Dermis blood vessel endothelial cell (primary cell): ENCODE results near the gene MROH8. TPM values are rescaled to one million over a fixed set of nuclear protein-coding genes. Genes with fewer than 3 reads are reported as not detected.
"Not testable (repeated sequence)": the region's sequence is repeated elsewhere in the genome, so short reads cannot be mapped to it uniquely, and the experiment has no call there.

Source experiments
- DNase-seq: peaks from one replicate; pipeline ENCODE4 v3.0.0; 2010
- total RNA-seq: library from RNA; depleted of rRNA; stranded (reverse); fragments of >200 nt; gene quantifications from 2 replicates; pipeline ENCODE4 v1.2.3, GENCODE V29; 2014

Gene MROH8
- total RNA-seq, 1 donor from 2014 or later, result 1.5 TPM

DNA sequence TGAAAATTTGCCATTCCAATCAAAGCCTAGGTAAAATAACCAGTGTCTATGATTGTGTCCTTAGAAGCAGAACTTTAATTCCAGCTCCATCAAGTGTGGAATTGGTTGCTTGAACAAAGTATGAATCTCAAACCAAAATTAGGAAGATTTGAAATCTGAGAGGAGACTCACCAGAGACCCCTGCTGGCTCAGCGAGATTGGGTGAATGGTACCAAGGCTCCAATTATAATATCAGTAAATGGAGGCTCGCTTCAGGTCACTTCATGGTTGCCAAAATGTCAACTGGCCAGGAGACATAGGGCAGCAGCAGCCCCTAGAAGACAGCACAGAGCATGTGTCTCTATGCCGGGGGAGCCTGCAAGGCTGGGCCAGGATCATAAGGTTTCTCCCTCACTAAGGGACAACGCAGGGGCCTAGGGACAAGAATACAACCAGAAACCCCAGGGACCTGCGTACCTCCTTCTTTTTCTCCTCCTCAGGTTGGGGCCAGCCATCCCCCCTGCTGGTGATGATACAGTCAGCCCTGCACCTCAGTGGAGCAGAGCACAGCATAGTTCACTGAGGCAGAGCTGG is 97.5 kb downstream of the MROH8 start:
- peak; percentile 39 for DNase-seq

GRCh38 chr20:37077009-37077408 is 102.3 kb downstream of the MROH8 start:
- DNase-seq, result no peak

DNA sequence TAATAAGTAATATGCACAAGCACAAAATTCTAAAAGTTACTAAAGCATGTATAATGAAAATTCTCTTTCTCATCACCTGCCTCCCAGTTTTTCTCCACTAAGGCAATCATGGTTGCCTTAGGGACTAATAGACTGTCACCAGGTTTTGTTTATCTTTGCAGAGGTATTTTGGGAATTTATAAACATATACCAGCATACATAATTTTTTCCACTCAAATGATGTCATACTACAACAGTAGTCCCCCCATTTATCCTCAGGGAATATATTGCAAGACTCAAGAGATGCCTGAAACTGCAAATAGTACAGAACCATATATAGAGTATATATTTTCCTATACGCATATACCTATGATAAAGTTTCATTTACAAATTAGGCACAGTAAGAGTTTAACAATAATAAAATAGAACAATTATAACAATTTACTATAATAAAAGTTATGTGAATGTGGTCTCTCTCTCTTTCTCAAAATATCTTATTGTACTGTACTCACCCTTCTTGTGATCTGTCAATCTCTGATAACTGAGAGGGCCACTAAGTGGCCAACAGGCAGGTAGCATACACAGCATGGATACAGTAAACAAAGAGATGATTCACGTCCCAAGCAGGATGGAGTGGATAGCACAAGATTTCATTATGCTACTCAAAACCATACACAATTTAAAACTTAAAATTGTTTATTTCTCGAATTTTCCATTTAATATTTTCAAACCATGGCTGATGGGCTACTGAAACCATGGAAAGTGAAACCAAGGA is 103.2 kb downstream of the MROH8 start:
- no peak for DNase-seq

DNA sequence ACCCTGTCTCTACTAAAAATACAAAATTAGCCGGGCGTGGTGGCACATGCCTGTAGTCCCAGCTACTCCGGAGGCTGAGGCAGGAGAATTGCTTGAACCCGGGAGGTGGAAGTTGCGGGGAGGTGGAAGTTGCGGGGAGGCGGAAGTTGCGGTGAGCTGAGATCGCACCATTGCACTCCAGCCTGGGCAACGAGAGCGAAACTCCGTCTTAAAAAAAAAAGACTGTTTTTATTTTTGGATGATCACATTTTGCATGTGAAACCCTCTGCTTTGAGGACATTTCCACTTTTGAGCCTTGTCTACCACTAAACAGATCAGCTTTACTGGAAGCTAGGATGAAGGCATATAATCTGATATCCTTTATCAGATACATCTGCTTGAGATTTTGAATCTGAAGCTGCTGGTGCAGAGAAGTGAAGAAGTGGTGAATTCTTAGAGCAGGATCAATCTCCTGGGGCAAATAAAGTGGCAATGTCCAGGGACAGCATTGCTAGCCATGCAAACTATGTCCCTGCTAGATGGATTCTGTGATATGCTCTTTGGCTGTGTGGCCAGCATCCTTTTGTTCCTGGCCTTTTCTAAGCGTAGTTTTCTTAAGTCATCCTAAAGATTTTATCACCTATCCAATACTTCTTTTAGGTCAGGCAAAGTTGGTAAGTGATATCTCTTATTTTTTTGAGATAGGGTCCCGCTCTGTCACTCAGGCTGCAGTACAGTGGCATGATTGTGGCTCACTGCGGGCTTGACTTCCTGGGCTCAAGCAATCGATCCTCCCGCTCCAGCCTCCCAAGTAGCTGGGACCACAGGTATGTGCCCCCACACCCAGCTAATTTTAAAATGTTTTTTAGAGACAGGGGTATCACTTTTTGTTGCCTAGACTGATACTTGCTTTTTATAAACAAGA is 106.8 kb downstream of the MROH8 start:
- no peak for DNase-seq

DNA sequence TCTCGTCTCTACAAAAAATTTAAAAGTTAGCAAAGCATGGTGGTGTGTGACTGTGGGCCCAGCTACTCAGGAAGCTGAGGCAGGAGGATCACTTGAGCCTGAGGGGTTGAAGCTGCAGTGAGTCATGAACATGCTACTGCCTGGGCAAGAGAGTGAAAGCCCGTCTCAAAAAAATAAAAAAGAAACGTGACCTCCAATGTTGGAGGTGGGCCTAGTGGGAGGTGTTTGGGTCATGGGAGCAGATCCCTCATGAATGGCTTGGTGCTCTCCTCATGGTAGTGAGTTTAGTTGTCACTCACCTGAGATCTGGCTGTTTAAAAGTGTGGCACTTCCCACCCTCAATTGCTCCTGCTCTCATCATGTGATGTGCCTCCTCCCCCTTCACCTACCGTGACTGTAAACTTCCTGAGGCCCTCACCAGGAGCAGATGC is 107.9 kb downstream of the MROH8 start:
- DNase-seq, result peak; percentile 62

DNA sequence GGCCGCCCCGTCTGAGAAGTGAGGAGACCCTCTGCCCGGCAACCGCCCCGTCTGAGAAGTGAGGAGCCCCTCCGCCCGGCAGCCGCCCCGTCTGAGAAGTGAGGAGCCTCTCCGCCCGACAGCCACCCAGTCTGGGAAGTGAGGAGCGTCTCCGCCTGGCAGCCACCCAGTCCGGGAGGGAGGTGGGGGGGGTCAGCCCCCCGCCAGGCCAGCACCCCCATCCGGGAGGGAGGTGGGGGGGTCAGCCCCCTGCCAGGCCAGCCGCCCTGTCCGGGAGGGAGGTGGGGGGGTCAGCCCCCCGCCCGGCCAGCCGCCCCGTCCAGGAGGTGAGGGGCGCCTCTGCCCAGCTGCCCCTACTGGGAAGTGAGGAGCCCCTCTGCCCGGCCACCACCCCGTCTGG is 109.8 kb downstream of the MROH8 start:
- DNase-seq, result not testable (repeated sequence)

DNA sequence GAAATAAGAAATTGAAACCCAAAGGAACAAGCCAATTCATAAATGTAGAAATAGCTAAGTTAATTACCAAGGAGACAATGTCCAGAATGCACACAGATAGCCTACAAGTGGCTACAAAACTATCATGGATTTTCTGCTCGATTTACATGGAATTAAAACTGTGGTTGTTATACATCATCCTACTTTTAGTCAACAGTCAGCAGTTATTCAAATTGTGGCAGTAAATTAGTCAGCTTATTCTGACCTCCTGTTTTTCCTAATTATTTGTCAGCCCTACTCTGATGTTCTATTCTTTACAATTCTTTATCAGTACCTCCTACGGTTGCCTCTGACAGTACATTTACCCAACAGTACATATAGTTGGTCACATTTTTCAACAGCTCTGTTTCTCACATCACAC is 113.2 kb downstream of the MROH8 start:
- no peak for DNase-seq

DNA sequence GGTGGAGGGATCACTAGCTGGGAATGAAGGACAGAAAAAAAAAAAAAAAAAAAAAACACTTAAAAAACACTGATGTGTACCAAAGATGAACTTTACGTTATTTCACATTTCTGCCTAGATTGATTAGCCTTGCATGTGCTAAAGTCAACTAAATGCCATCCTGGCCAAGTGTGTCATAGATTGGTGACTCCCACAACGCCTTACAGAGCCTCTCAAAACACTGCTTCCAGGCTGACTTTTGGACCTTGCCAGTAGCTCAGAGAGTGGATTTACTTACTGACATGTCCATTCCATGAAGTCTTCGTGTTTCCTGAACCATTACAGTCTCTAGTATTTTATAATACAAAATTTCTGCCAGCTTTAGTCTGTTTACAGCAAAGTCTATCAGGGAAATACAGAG is 124.1 kb downstream of the MROH8 start:
- no peak for DNase-seq

GRCh38 chr20:37053230-37053950 is 126.0 kb downstream of the MROH8 start:
- no peak for DNase-seq

Other genes starting within 250 kb of the MROH8 start
- gene SAMHD1, start 227.8 kb downstream of the MROH8 start, total RNA-seq, result 54.5 and 57.6 TPM in 2 replicates
- 12.8 and 17.7 TPM in 2 replicates for gene RBL1, start 83.6 kb downstream of the MROH8 start, total RNA-seq
- 247 and 405 TPM in 2 replicates for gene RPN2, start 218 bp downstream of the MROH8 start, total RNA-seq
- not detected in 2 replicates for gene GHRH, start 82.3 kb upstream of the MROH8 start, total RNA-seq
- 7.8 and 14.4 TPM in 2 replicates for gene MANBAL, start 110.1 kb upstream of the MROH8 start, total RNA-seq
- gene SRC, start 166.6 kb upstream of the MROH8 start, total RNA-seq, result 1.5 and 4.1 TPM in 2 replicates